MM.1S (cell line): ENCODE data around the gene RAB3A.

ENCODE experiments used
- EZH2 ChIP-seq: fragments of 300-600 bp; sonication (generic); optimal IDR thresholded peaks from 2 replicates; pipeline ENCODE3; 2017; ENCODE audit warnings: low read depth, mild to moderate bottlenecking, antibody characterized with exemption, low read length, mixed read lengths
- TF ChIP-seq, protein P1 (sequence below): fragments of 300-600 bp; sonication (generic); IDR thresholded peaks from 2 replicates; pipeline ENCODE4 v1.5.1; 2016; ENCODE audit warnings: antibody characterized with exemption, low read length, mixed read lengths

DNA sequence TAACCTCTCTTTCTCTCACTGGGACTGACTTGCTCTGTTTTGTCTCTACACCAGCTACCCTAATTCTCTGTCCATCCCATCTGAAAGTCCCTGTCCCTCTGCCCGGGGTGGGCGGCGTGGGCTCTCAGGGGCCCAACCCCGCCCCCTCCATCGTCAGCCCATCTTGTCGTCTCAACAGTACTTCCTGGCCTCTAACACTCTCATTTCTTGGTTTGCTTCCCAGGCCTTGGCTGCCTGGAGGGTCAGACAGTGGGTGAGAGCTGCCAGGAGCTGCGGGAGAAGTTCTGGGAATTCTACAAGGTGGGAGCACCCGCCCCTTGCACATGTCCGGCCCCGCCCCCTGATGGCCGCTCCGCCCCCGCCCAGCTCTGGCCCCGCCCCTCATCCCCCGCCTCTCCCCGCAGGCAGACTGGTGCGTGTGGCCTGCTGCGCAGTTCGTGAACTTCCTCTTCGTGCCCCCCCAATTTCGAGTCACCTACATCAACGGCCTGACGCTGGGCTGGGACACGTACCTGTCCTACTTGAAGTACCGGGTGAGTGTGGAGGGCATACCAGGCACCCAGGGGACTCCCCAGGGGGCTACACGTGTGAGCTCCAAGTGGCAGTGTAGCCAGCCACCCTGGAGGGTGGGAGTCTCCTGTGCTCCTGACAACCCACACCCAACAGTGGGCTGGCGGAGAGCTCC is 9.1 kb downstream of the RAB3A start:
- TF ChIP-seq, protein P1, sequence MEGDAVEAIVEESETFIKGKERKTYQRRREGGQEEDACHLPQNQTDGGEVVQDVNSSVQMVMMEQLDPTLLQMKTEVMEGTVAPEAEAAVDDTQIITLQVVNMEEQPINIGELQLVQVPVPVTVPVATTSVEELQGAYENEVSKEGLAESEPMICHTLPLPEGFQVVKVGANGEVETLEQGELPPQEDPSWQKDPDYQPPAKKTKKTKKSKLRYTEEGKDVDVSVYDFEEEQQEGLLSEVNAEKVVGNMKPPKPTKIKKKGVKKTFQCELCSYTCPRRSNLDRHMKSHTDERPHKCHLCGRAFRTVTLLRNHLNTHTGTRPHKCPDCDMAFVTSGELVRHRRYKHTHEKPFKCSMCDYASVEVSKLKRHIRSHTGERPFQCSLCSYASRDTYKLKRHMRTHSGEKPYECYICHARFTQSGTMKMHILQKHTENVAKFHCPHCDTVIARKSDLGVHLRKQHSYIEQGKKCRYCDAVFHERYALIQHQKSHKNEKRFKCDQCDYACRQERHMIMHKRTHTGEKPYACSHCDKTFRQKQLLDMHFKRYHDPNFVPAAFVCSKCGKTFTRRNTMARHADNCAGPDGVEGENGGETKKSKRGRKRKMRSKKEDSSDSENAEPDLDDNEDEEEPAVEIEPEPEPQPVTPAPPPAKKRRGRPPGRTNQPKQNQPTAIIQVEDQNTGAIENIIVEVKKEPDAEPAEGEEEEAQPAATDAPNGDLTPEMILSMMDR: no peak
- no peak for TF ChIP-seq EZH2
